GM12892 (cell line): ENCODE measurements around the gene CCR7.

Source experiments
- DNase-seq: peaks from one replicate; pipeline ENCODE4 v3.0.0; 2011; ENCODE audit not compliant: insufficient read length
- FAIRE-seq: peaks from 2 replicates; lab custom pipeline; 2011; peaks lifted over from hg19 to GRCh38; lab: Jason Lieb, UNC
- POLR2A ChIP-seq: IDR thresholded peaks from 2 replicates; pipeline ENCODE4 v1.6.1; 2011; ENCODE audit warnings: low read depth, low read length, control low read depth
- POLR2AphosphoS5 ChIP-seq: IDR thresholded peaks from 2 replicates; pipeline ENCODE4 v1.6.1; 2011; ENCODE audit warnings: low read depth, low read length, control low read depth
- TAF1 ChIP-seq: IDR thresholded peaks from 2 replicates; pipeline ENCODE4 v1.6.1; 2011; ENCODE audit warnings: low read depth, mild to moderate bottlenecking, control low read depth, low read length, borderline replicate concordance

The CCR7 gene

DNA sequence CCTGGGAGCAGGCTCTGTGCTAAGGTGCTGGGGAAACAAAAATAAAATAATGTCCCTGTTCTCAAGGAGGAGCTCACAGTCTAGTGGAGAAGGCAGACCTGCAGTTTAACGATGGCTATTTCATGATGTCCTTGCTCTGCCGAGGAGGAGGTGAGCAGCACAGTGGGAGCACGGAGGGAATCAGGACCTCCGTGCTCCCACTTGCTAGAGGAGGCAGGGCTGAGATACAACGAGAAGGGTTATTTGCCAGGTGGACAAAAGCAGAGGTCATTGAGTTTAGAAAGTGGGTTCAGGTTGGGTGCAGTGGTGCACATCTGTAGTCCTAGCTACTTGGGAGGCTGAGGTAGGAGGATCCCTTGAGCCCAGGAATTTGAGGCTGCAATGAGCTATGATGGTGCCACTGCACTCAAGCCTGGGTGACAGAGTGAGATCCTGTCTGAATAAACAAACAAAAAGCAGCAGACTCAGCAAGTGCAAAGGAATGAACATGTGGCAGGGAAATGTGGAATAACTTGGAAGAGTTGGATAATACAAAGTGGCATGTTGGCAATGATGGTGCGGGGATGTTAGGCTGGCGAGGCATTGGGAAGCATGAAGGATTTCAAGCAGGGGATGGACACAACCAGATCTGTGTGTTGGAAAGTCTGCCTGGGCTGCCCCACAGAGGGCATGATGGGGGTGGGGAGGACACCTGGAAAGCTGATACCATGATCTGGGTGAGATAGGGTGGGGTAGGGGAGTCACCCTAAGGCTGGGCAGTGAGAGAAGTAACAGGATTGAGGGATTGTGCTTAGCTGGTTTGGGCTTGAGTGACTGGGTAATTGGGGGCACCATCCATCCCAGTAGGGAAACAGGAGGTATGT, 51.0 kb downstream of the CCR7 start:
- no peak for TF ChIP-seq POLR2A
- TF ChIP-seq TAF1 = no peak
- no peak for TF ChIP-seq POLR2AphosphoS5
- FAIRE-seq (no peak), DNase-seq (no peak)

DNA sequence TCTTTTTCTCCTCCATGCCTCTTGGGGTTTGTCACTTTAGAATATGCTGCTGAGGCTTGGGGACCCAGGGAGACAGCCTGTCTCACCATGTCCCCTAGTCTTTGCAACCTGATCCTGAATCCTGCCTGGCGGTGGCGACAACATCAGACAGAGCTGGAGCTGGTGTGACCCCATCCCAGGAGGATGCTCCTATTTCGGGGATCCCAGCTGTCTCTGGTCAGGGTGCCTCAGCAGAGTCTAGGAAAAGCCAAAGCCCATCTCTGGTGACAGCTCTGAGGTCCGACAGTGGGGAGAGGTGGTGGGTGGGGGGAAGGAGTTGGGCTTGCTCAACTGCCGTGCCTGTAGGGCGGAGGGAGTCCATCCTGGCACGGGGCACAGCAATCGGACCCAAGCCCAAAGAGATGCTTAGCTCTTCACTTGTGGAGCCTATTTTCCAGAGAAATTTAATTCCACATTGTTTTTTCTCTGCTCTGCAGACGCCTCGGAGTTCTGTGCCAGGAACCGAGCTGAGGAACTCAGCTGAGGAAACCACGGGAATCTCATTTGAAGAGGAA, 53.5 kb downstream of the CCR7 start:
- DNase-seq (no peak), FAIRE-seq (no peak)
- no peak for TF ChIP-seq POLR2AphosphoS5
- no peak for TF ChIP-seq TAF1
- no peak for TF ChIP-seq POLR2A

DNA sequence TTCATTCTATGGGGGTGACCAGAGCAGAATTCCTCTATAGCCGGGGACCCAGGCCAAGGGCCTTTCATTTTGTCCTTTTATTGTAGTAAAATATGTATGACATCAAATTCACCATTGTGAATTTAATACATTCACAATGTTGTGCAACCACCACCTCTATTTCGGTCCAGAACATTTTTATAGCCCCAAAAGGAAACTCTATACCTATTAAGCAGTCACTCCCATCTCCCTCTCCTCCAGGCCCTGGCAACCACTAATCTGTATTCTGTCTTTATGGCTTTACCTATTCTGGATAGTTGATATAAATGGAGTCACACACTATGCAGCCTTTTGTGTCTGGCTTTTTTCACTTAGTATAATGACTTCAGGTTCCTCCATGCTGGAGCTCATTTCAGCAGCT, 54.1 kb downstream of the CCR7 start:
- FAIRE-seq = no peak
- DNase-seq = no peak
- TF ChIP-seq POLR2AphosphoS5 = no peak
- no peak for TF ChIP-seq POLR2A
- TF ChIP-seq TAF1 = no peak

DNA sequence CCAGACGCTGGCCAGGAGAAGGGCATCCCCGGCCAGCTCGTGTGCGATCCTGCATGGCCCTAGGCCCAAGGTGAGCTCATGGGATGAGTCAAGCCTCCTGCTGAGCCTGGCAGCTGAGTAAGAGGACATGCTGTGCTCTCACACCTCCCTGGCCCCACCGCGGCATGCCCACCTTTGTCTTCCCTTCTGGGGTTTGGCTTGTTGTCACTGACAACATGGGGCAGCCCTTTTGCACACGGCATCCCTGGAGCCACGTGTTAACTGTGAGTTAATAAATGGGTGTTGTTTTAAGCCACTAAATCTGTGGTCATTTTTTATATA, 55.0 kb downstream of the CCR7 start:
- no peak for DNase-seq
- no peak for FAIRE-seq
- TF ChIP-seq POLR2A (no peak), TAF1 (no peak), POLR2AphosphoS5 (no peak)

DNA sequence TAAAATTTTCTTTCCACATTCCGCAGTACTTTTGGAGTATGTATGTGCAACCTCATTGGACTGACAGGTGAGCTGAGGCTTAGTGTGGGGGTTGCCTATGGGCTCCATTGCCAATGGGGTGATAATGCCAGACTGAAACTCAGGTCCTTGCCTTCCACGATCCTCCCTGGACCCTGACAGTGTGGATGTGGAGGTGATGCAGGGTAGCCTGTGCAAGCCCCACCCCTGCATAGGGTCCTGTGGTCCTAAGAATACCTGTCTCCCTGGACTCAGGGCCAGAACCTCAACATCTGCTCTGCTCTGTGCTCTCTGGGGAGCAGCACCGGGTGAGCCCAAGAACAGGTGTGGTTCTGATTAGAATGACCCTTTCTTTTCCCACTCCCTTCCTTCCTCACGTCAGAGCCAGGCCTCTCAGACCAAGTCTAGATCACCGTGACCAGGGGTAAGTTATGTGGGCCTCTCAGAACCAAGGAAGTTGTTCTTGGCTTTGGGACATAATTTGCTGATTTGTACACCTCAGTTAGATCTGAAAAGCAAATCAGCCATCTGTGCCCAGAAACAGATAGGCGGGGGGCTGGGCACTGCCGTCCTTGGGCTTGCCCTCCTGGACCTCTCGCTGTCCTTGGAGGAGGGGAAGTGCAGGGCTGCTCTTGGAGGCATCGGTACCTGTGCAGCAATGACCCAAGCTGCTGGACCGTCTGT, 55.5 kb downstream of the CCR7 start:
- TF ChIP-seq POLR2AphosphoS5 (no peak), POLR2A (no peak), TAF1 (no peak)
- DNase-seq (no peak), FAIRE-seq (no peak)

DNA sequence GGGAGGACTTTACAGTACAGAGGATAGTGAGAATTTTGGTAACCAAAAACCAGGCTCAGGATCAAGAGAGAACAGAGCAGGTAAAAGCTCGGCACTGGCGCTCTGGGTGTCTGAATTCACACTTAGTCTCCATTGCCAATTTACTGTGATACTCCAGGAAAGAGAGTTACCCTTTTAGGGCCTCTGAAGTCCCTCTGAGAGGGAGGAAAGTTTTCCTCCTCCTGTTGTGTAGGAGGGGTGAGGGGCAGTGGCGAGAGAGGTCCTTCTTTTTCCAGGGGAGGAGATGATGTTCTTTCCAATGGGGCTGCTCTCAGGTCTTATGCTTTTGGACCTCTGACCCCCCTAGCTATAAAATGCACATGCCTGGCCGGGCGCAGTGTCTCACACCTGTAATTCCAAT, 58.5 kb downstream of the CCR7 start:
- FAIRE-seq (no peak), DNase-seq (no peak)
- TF ChIP-seq TAF1 = no peak
- TF ChIP-seq POLR2AphosphoS5 = no peak
- no peak for TF ChIP-seq POLR2A
